CD14-positive monocyte (primary cell): ENCODE measurements around the gene ARHGEF16. TPM values are rescaled to one million over a fixed set of nuclear protein-coding genes. Genes with fewer than 3 reads are reported as not detected.

ENCODE experiments used
- DNase-seq, 3 donors: peaks; one replicate each; pipeline ENCODE4 v3.0.0-alpha.2; 2011 to 2022
- H2AFZ ChIP-seq: 2 replicates; pipeline ENCODE4 v1.6.0; 2012; ENCODE audit warnings: mild to moderate bottlenecking, low read depth, low read length, inconsistent platforms; ENCODE audit not compliant: insufficient read depth, poor library complexity, severe bottlenecking
- H3K27ac ChIP-seq, 2 donors: 1 replicate in 1 of 2; 2 replicates in 1 of 2; pipeline ENCODE4 v1.5.1; 2012 to 2013; ENCODE audit warnings: low read length in 2 of 2, control low read depth in 1 of 2, inconsistent platforms in 1 of 2, low read depth in 1 of 2, mild to moderate bottlenecking in 1 of 2
- H3K27me3 ChIP-seq, 2 donors: one replicate each; pipeline versions ENCODE4 v1.6.0 to v1.6.1; 2011 to 2013; ENCODE audit warnings: low read length in 2 of 2; ENCODE audit not compliant: control insufficient read depth in 2 of 2, insufficient read depth in 2 of 2
- H3K36me3 ChIP-seq, 2 donors: replicated peaks in 1 of 2; 1 replicate in 1 of 2; 2 replicates in 1 of 2; pipeline versions ENCODE4 v1.5.1 to v1.6.1; 2012 to 2013; ENCODE audit warnings: low read length in 2 of 2, control low read depth in 1 of 2, inconsistent platforms in 1 of 2, mild to moderate bottlenecking in 1 of 2; ENCODE audit not compliant: insufficient read depth in 2 of 2, control insufficient read depth in 1 of 2
- H3K4me1 ChIP-seq, 2 donors: 1 replicate in 1 of 2; 2 replicates in 1 of 2; pipeline versions ENCODE4 v1.5.1 to v1.6.1; 2012 to 2013; ENCODE audit warnings: low read length in 2 of 2, control low read depth in 1 of 2, inconsistent platforms in 1 of 2, mild to moderate bottlenecking in 1 of 2, moderate library complexity in 1 of 2; ENCODE audit not compliant: insufficient read depth in 2 of 2, control insufficient read depth in 1 of 2
- H3K4me2 ChIP-seq: replicated peaks from 2 replicates; pipeline ENCODE3; 2012; ENCODE audit warnings: low read length, moderate library complexity, mild to moderate bottlenecking; ENCODE audit not compliant: poor library complexity, severe bottlenecking; ENCODE audit errors: extremely low read depth
- H3K4me3 ChIP-seq, 3 experiments: fragments of 200-600 bp in 1 of 3; sonication (generic) in 1 of 3; replicated peaks in 1 of 3; 1 replicate in 2 of 3; 2 replicates in 1 of 3; pipeline ENCODE4 v1.5.1; 2011 to 2013; ENCODE audit warnings: low read length in 3 of 3, mild to moderate bottlenecking in 3 of 3, control low read depth in 2 of 3, low read depth in 2 of 3, inconsistent platforms in 1 of 3, moderate library complexity in 1 of 3
- H3K79me2 ChIP-seq: 2 replicates; pipeline ENCODE4 v1.6.0; 2012; ENCODE audit warnings: mild to moderate bottlenecking, control low read depth, inconsistent platforms, low read length, moderate library complexity; ENCODE audit not compliant: insufficient read depth
- H3K9ac ChIP-seq: 2 replicates; pipeline ENCODE4 v1.6.0; 2017; ENCODE audit warnings: low read length, mild to moderate bottlenecking; ENCODE audit not compliant: insufficient read depth, poor library complexity, severe bottlenecking
- H3K9me3 ChIP-seq, 2 donors: replicated peaks in 1 of 2; 1 replicate in 1 of 2; 2 replicates in 1 of 2; pipeline versions ENCODE4 v1.5.1 to v1.6.1; 2012 to 2013; ENCODE audit warnings: low read length in 2 of 2, control low read depth in 1 of 2; ENCODE audit not compliant: control insufficient read depth in 1 of 2, insufficient read depth in 1 of 2
- H4K20me1 ChIP-seq: 2 replicates; pipeline ENCODE4 v1.6.0; 2012; ENCODE audit warnings: mild to moderate bottlenecking, low read length, control low read depth, moderate library complexity; ENCODE audit not compliant: insufficient read depth
- H3K27ac Mint-ChIP-seq, 7 donors: one replicate each; pipeline ENCODE4 v1.8.0; 2020; ENCODE audit warnings: mild to moderate bottlenecking in 7 of 7, mixed read lengths in 7 of 7, moderate library complexity in 6 of 7, inconsistent platforms in 2 of 7
- H3K27me3 Mint-ChIP-seq, 3 donors: one replicate each; pipeline ENCODE4 v1.8.0; 2021 to 2022; ENCODE audit warnings: low read depth in 3 of 3, mild to moderate bottlenecking in 3 of 3, mixed read lengths in 3 of 3, moderate library complexity in 3 of 3, inconsistent platforms in 1 of 3
- H3K36me3 Mint-ChIP-seq, 2 donors: one replicate each; pipeline ENCODE4 v1.8.0; 2020; ENCODE audit warnings: mixed read lengths in 2 of 2, inconsistent platforms in 1 of 2, mild to moderate bottlenecking in 1 of 2
- H3K4me1 Mint-ChIP-seq: one replicate; pipeline ENCODE4 v1.8.0; 2020; ENCODE audit warnings: mild to moderate bottlenecking, mixed read lengths
- H3K4me3 Mint-ChIP-seq, 2 donors: one replicate each; pipeline ENCODE4 v1.8.0; 2020; ENCODE audit warnings: mild to moderate bottlenecking in 2 of 2, mixed read lengths in 2 of 2, moderate library complexity in 1 of 2
- H3K9me3 Mint-ChIP-seq, 7 donors: one replicate each; pipeline ENCODE4 v1.8.0; 2020 to 2022; ENCODE audit warnings: mixed read lengths in 7 of 7, mild to moderate bottlenecking in 6 of 7, moderate library complexity in 6 of 7, inconsistent platforms in 2 of 7
- CTCF ChIP-seq: fragments of 200-600 bp; IDR thresholded peaks from one replicate; pipeline ENCODE4 v1.8.0; 2022; ENCODE audit warnings: antibody characterized with exemption, mild to moderate bottlenecking
- WGBS: methylation state at CpG from one replicate; pipeline ENCODE4 v1.1.5; 2013; ENCODE audit warnings: missing lambda C conversion rate; ENCODE audit not compliant: insufficient coverage; 5-methylcytosine and 5-hydroxymethylcytosine counted together
- intact Hi-C, 2 donors: fragments of 100-400 bp; cut with micrococcal nuclease; formaldehyde crosslinking; loops; one replicate each; pipeline versions ENCODE4 v1.15.0 to v1.15.1; 2023
- polyA plus RNA-seq, 3 donors: library from polyadenylated mRNA; depleted of rRNA in 1 of 3; unstranded in 2 of 3; stranded (reverse) in 1 of 3; fragments of 300-500 nt in 2 of 3; fragments of >200 nt in 1 of 3; fragmentation: Illumina TruSeq in 2 of 3; gene quantifications; 1 replicate in 2 of 3; 2 replicates in 1 of 3; pipeline ENCODE4 v1.2.3, GENCODE V29; 2012 to 2021

ARHGEF16 gene
- polyA plus RNA-seq, 3 donors = not detected

DNA sequence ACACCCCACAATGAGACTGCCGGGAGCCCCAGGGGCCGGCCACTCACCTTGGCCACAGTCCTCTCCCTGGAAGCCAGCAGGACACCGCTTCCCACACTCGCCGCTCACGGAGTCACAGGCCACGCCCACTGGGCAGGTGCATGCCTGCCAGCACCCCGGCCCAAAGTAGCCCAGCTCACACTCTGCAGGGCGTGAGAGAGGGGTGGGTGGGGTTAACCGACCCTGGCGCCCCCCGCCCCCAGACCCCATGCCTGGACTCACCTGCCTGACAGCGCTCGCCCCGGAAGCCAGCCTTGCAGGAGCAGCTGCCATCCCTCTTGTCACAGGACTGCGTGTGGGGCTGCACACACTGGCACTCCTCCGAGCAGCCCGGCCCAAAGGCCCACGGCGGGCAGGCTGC, 50.7 kb downstream of the ARHGEF16 start:
- WGBS = 93% methylated on average over 18 of the region's 20 CpGs
- TF ChIP-seq CTCF = no peak
- H3K4me2 ChIP-seq = no peak overlapping the region

GRCh38 chr1:3506041-3506440, 51.6 kb downstream of the ARHGEF16 start:
- DNase-seq = no peak
- 98% methylated on average over 13 of the region's 15 CpGs for WGBS
- Histone ChIP-seq H3K4me2 (no peak overlapping the region), H3K79me2 (no peaks in the 10 kb centered on the region), H3K27me3 (no peaks in the 10 kb centered on the region), H3K4me3 (no peak overlapping the region), H3K36me3 (no peaks in the 10 kb centered on the region), H3K4me1 (no peaks in the 10 kb centered on the region), H3K9me3 (no peaks in the 10 kb centered on the region), H3K9ac (no peak overlapping the region), H2AFZ (no peak overlapping the region), H3K27ac (no peak overlapping the region), H4K20me1 (no peaks in the 10 kb centered on the region)
- H3K27me3 Mint-ChIP-seq = peaks cover 0 to 3% (median 3%) of the 10 kb centered on the region in 3 donors
- peaks cover 0 to 3% of the 10 kb centered on the region in 2 donors for H3K36me3 Mint-ChIP-seq
- no peaks in the 10 kb centered on the region for H3K4me1 Mint-ChIP-seq
- H3K9me3 Mint-ChIP-seq = peaks cover 0 to 2% (median 0%) of the 10 kb centered on the region in 7 donors
- H3K27ac Mint-ChIP-seq = no peak overlapping the region
- intact Hi-C loops = no loop called here
- TF ChIP-seq CTCF = no peak
- H3K4me3 Mint-ChIP-seq = no peak overlapping the region

More for the DNA sequence above, 50.7 kb downstream of the ARHGEF16 start:
- Mint-ChIP-seq H3K9me3 (peaks cover 0 to 2% (median 0%) of the 10 kb centered on the region in 7 donors), H3K4me1 (no peaks in the 10 kb centered on the region), H3K27ac (no peak overlapping the region), H3K27me3 (peaks cover 0 to 2% (median 1%) of the 10 kb centered on the region in 3 donors), H3K36me3 (peaks cover 0 to 3% of the 10 kb centered on the region in 2 donors), H3K4me3 (no peak overlapping the region)
- H4K20me1 ChIP-seq = no peaks in the 10 kb centered on the region
- no peak overlapping the region for H3K9ac ChIP-seq
- no peaks in the 10 kb centered on the region for H3K4me1 ChIP-seq
- no peak overlapping the region for H3K27ac ChIP-seq
- no peak for DNase-seq
- H3K9me3 ChIP-seq = no peaks in the 10 kb centered on the region
- no peak overlapping the region for H3K4me3 ChIP-seq
- no peak overlapping the region for H2AFZ ChIP-seq
- no peaks in the 10 kb centered on the region for H3K27me3 ChIP-seq
- no peaks in the 10 kb centered on the region for H3K36me3 ChIP-seq
- intact Hi-C loops = no loop called here
- no peaks in the 10 kb centered on the region for H3K79me2 ChIP-seq
